H1 (cell line): ENCODE measurements around the gene PCDHA12. TPM values are rescaled to one million over a fixed set of nuclear protein-coding genes. Genes with fewer than 3 reads are reported as not detected.

Source experiments
- KDM1A ChIP-seq: fragments of 200-600, 300-600 bp; sonication (generic); IDR thresholded peaks from 2 replicates; pipeline ENCODE4 v1.7.1; 2016; ENCODE audit warnings: mild to moderate bottlenecking, low read length, borderline replicate concordance
- NRF1 ChIP-seq: IDR thresholded peaks from 2 replicates; pipeline ENCODE4 v1.6.1; 2011; ENCODE audit warnings: mild to moderate bottlenecking, low read depth, low read length, improper control_type of control experiment
- RAD21 ChIP-seq, 2 experiments: IDR thresholded peaks in 1 of 2; conservative IDR thresholded peaks in 1 of 2; 2 replicates each; pipeline ENCODE4 v1.6.1; 2011; ENCODE audit warnings: low read depth in 2 of 2, low read length in 2 of 2, improper control_type of control experiment in 1 of 2, inconsistent platforms in 1 of 2, mild to moderate bottlenecking in 1 of 2, moderate library complexity in 1 of 2
- polyA plus RNA-seq, 7 experiments: library from polyadenylated mRNA; depleted of rRNA in 3 of 7; stranded (reverse) in 5 of 7; unstranded in 2 of 7; fragments of >200 nt in 5 of 7; fragments of 200-250 nt in 2 of 7; gene quantifications; 1 replicate in 5 of 7; 2 replicates in 1 of 7; 4 replicates in 1 of 7; pipeline versions ENCODE4 v1.2.1 to v1.2.3, GENCODE V29; 2011 to 2013; ENCODE audit warnings: missing spikeins in 2 of 7, mixed read lengths in 2 of 7
- total RNA-seq: library from RNA; stranded (reverse); fragmentation: NEBNext Ultra II Directional; extraction: Animal tissue kit (Norgen Biotek cat#: 25700); gene quantifications from 2 replicates; pipeline ENCODE4 v1.2.1, GENCODE V29; 2021
- TF ChIP-seq, protein P1 (sequence below): IDR thresholded peaks from 2 replicates; pipeline ENCODE4 v1.6.1; 2012; ENCODE audit warnings: inconsistent platforms

The PCDHA12 gene
- total and polyA plus RNA-seq, 2 of the 8 experiments (the other 6 are each of a cell fraction or from before 2014, with no cell fraction given) = 4.2 to 9.3 TPM

DNA sequence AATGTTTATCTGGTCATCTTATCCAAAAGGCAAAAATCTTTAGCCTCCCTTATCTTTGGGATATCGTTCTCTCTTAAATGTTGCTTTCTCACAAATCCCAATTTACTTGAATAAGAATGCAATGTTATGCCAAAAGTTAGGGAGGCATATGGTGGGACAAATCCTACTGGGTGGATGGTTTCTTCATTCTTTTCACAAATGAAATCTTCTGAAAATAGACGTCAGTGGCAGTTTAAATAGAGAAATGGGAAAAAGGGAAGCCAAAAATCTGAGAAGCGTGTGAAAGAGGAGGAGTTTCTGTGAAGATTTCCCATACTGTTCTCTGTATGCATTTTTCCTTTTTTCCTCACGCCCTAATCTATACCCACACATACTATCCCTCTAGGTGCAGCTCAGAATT lies 48.5 kb downstream of the PCDHA12 start (continued):
- TF ChIP-seq RAD21 (IDR thresholded peaks at IDR 0.05 in 1 of 2, conservative IDR thresholded peaks at IDR 0.05 in 1 of 2; ENCODE audit: low read depth in 2 of 2, low read length in 2 of 2) (no peak), KDM1A (no peak), NRF1 (no peak)
- TF ChIP-seq, protein P1, sequence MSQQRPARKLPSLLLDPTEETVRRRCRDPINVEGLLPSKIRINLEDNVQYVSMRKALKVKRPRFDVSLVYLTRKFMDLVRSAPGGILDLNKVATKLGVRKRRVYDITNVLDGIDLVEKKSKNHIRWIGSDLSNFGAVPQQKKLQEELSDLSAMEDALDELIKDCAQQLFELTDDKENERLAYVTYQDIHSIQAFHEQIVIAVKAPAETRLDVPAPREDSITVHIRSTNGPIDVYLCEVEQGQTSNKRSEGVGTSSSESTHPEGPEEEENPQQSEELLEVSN = no peak
